D721Med (cell line): ENCODE measurements around the gene CYFIP1.

Experiments
- DNase-seq: peaks from one replicate; pipeline ENCODE4 v3.0.0; 2011; ENCODE audit warnings: low spot score; ENCODE audit not compliant: insufficient read length
- FAIRE-seq: peaks from 2 replicates; lab custom pipeline; 2011; peaks lifted over from hg19 to GRCh38; lab: Jason Lieb, UNC
- TF ChIP-seq, protein P1 (sequence below): IDR thresholded peaks from 2 replicates; pipeline ENCODE4 v1.5.1; 2012; ENCODE audit warnings: mild to moderate bottlenecking, control low read depth; ENCODE audit not compliant: insufficient read depth; ENCODE audit errors: missing control alignments

The CYFIP1 gene

GRCh38 chr15:22874966-22875365 is 105.2 kb downstream of the CYFIP1 start:
- no peak for FAIRE-seq
- no peak for DNase-seq
- TF ChIP-seq, protein P1, sequence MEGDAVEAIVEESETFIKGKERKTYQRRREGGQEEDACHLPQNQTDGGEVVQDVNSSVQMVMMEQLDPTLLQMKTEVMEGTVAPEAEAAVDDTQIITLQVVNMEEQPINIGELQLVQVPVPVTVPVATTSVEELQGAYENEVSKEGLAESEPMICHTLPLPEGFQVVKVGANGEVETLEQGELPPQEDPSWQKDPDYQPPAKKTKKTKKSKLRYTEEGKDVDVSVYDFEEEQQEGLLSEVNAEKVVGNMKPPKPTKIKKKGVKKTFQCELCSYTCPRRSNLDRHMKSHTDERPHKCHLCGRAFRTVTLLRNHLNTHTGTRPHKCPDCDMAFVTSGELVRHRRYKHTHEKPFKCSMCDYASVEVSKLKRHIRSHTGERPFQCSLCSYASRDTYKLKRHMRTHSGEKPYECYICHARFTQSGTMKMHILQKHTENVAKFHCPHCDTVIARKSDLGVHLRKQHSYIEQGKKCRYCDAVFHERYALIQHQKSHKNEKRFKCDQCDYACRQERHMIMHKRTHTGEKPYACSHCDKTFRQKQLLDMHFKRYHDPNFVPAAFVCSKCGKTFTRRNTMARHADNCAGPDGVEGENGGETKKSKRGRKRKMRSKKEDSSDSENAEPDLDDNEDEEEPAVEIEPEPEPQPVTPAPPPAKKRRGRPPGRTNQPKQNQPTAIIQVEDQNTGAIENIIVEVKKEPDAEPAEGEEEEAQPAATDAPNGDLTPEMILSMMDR, result no peak

DNA sequence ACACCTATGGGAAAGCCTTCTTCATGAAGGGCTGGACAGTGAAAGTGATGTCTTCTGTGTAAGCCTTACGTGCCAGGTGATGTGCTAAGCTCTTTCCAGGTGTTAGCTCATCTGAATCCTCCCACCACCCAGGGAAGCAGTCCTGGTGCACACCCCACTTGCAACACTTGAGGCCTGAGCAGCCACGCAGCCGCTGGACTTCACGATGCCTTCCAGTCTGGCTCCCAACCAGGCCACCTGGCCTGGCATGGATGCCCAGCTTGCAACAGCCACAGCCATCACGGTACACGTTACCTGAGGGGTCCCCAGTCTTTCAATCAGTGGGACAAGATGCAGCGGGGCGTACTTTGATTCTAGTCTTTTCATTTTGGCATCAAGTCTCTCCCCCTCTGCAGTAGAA is 105.9 kb downstream of the CYFIP1 start:
- DNase-seq, result no peak
- FAIRE-seq, result no peak
- TF ChIP-seq, protein P1, result no peak

- TF ChIP-seq, protein P1, result no peak
- DNase-seq, result no peak
- no peak for FAIRE-seq
These were observed 106.3 kb downstream of the CYFIP1 start for GRCh38 chr15:22873841-22874240.

DNA sequence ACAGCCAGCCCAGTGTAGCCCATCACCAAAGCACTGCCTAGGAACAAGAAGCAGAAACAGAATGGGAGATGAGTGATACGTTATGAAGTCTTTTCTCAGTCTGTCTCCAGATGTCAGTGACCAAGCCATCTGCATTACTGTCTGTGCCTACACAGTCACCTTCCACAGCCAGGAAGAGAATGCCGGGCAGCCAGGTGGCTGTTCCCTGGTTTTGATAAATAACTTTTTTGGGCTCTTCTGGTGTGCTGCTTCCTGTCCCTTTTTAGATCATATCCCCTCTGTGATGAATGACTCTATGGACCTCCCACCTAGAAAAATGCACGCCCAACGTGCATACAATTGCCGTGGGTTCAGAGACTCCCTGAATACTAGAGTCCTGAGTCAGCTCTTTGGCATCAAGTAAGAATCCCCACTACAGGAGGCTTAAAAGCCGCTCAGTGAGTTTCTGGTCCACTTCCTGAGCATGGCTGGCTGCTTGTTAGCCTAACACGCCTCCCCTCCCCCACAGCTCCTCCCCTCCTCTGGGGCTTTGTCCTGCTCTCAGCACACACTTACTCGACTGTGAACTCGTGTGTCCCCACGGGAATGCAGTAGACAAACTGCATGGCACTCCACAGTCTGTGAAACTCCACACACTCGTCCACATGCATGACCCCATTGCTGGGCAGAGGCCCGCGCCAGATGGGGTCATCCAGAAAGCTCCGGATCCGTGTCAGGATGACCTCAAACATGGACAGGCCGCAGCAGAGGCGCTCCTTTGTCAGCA is 107.0 kb downstream of the CYFIP1 start:
- no peak for FAIRE-seq
- TF ChIP-seq, protein P1, result no peak
- no peak for DNase-seq

GRCh38 chr15:22871481-22872086 is 108.6 kb downstream of the CYFIP1 start:
- FAIRE-seq, result no peak
- no peak for DNase-seq
- TF ChIP-seq, protein P1, result no peak

DNA sequence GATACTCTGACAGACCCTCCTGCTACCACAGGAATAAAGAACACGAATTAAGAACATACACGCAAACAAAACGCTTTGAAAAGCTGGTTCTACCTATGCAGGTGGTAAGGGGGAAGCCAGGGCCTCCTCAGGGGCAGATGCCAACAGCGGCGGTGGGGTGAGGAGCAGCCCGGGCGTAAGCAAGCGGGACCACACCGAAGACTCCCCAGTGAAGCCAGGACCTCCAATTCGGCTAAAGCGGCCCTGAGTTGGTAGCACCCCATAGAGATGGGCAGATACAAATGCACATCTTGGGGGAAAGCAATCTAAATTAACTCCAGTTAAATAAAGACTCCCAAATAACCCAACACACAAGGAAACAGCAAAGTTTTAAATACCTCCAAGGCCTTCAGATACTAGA is 109.3 kb downstream of the CYFIP1 start:
- DNase-seq (no peak), FAIRE-seq (no peak)
- TF ChIP-seq, protein P1, result no peak

- no peak for DNase-seq
- FAIRE-seq, result no peak
- TF ChIP-seq, protein P1, result no peak
These were observed 110.3 kb downstream of the CYFIP1 start for GRCh38 chr15:22869856-22870255.
